Thoracic aorta (tissue), 2 donors: ENCODE data around the gene FIGN. TPM values are rescaled to one million over a fixed set of nuclear protein-coding genes. Genes with fewer than 3 reads are reported as not detected.

Experiments used
- ATAC-seq: fragments of 150-250 bp; one replicate; pipeline ENCODE4 v1.8.0; 2017; ENCODE audit warnings: low read depth; ENCODE audit not compliant: insufficient number of reproducible peaks, low FRiP score
- DNase-seq: peaks from one replicate; pipeline ENCODE4 v3.0.0-alpha.2; 2020; ENCODE audit warnings: low spot score
- H3K27ac ChIP-seq, 2 donors: fragments of 200-600 bp; sonication (generic); 1 replicate in 1 of 2; 2 replicates in 1 of 2; pipeline ENCODE4 v1.5.1; 2016; ENCODE audit warnings: mild to moderate bottlenecking in 2 of 2, moderate library complexity in 2 of 2
- H3K27me3 ChIP-seq: fragments of 200-600 bp; sonication (generic); replicated peaks from 2 replicates; pipeline ENCODE4 v1.6.0; 2016; ENCODE audit warnings: mild to moderate bottlenecking; ENCODE audit not compliant: insufficient read depth
- H3K36me3 ChIP-seq: fragments of 200-600 bp; sonication (generic); one replicate; pipeline ENCODE4 v1.5.1; 2016
- H3K4me1 ChIP-seq, 2 donors: fragments of 200-600 bp; sonication (generic); 1 replicate in 1 of 2; 2 replicates in 1 of 2; pipeline versions ENCODE4 v1.5.1 to v1.6.0; 2016; ENCODE audit warnings: low read depth in 2 of 2, mild to moderate bottlenecking in 1 of 2; ENCODE audit not compliant: control insufficient read depth in 1 of 2
- H3K4me3 ChIP-seq: fragments of 200-600 bp; sonication (generic); 2 replicates; pipeline ENCODE4 v1.5.1; 2016; ENCODE audit warnings: mild to moderate bottlenecking
- H3K9me3 ChIP-seq: fragments of 200-600 bp; sonication (generic); 2 replicates; pipeline ENCODE4 v1.5.1; 2016
- CTCF ChIP-seq: fragments of 200-600 bp; sonication (generic); IDR thresholded peaks from one replicate; pipeline ENCODE4 v1.5.1; 2019; ENCODE audit warnings: antibody characterized with exemption
- total RNA-seq, 2 donors: library from RNA; depleted of rRNA; stranded (reverse); fragments of >200 nt; gene quantifications; one replicate each; pipeline versions ENCODE4 v1.1.0 to v1.2.3, GENCODE V29; 2016

FIGN gene
- total RNA-seq, 2 donors from 2014 or later = 10.8 to 21.2 TPM

- TF ChIP-seq CTCF = no peak
- no peaks in the 10 kb centered on the region for H3K27me3 ChIP-seq
- H3K4me1 ChIP-seq = no peaks in the 10 kb centered on the region
- DNase-seq (no peak), ATAC-seq (no peak)
- no peaks in the 10 kb centered on the region for H3K36me3 ChIP-seq
- H3K27ac ChIP-seq = no peak overlapping the region
- H3K9me3 ChIP-seq = no peaks in the 10 kb centered on the region
- H3K4me3 ChIP-seq = no peak overlapping the region
Observed at GRCh38 chr2:163737563-163737962, 1.8 kb upstream of the FIGN start.

GRCh38 chr2:163737190-163737439, 1.3 kb upstream of the FIGN start:
- ATAC-seq (no peak), DNase-seq (no peak)
- Histone ChIP-seq H3K9me3 (no peaks in the 10 kb centered on the region), H3K4me3 (peak overlapping the region; percentile 91), H3K27me3 (no peaks in the 10 kb centered on the region), H3K36me3 (no peaks in the 10 kb centered on the region), H3K27ac (peak overlapping the region; percentile 92 to 95), H3K4me1 (no peaks in the 10 kb centered on the region)
- no peak for TF ChIP-seq CTCF

GRCh38 chr2:163736433-163737189, 803 bp upstream of the FIGN start:
- H3K27ac ChIP-seq = peak overlapping the region; percentile 92 to 95
- no peaks in the 10 kb centered on the region for H3K27me3 ChIP-seq
- peak overlapping the region; percentile 91 for H3K4me3 ChIP-seq
- H3K9me3 ChIP-seq = no peaks in the 10 kb centered on the region
- H3K36me3 ChIP-seq = no peaks in the 10 kb centered on the region
- H3K4me1 ChIP-seq = no peaks in the 10 kb centered on the region
- TF ChIP-seq CTCF = peak; percentile 30
- DNase-seq = no peak
- no peak for ATAC-seq

- no peak for ATAC-seq
- TF ChIP-seq CTCF = no peak
- Histone ChIP-seq H3K27me3 (no peaks in the 10 kb centered on the region), H3K4me3 (peak overlapping the region; percentile 91), H3K9me3 (no peaks in the 10 kb centered on the region), H3K36me3 (no peaks in the 10 kb centered on the region), H3K4me1 (peaks cover 0 to 8% of the 10 kb centered on the region in 2 donors), H3K27ac (peak overlapping the region; percentile 92 to 95)
- DNase-seq = no peak
Observed at GRCh38 chr2:163734881-163735684, 725 bp downstream of the FIGN start.

- Histone ChIP-seq H3K4me1 (peaks cover 0 to 8% of the 10 kb centered on the region in 2 donors), H3K4me3 (peak overlapping the region; percentile 91), H3K36me3 (no peaks in the 10 kb centered on the region), H3K27me3 (no peaks in the 10 kb centered on the region), H3K9me3 (no peaks in the 10 kb centered on the region), H3K27ac (peak overlapping the region; percentile 92 to 95)
- no peak for TF ChIP-seq CTCF
- ATAC-seq (no peak), DNase-seq (no peak)
Observed at GRCh38 chr2:163734401-163734800, 1.4 kb downstream of the FIGN start.
